GM18502 (cell line): ENCODE data around the gene BIN1.
A peak's percentile ranks its signal among the peaks of the same experiment; 100 is the strongest.

Experiments used
- ATAC-seq: cut with Tn5 transposase; IDR thresholded peaks from one replicate; pipeline ENCODE4 v1.9.1; 2021; ENCODE audit warnings: mild to moderate bottlenecking; ENCODE audit not compliant: unreplicated experiment, poor library complexity

The BIN1 gene

GRCh38 chr2:127052057-127052770 lies 54.7 kb downstream of the BIN1 start:
- ATAC-seq = no peak

GRCh38 chr2:127051116-127052056 lies 55.6 kb downstream of the BIN1 start:
- ATAC-seq = no peak

- no peak for ATAC-seq
Observed at GRCh38 chr2:127050803-127051115, 56.2 kb downstream of the BIN1 start.

- ATAC-seq = peak; percentile 79
Observed at GRCh38 chr2:127049927-127050802, 56.8 kb downstream of the BIN1 start.

GRCh38 chr2:127048969-127049897 lies 57.7 kb downstream of the BIN1 start:
- no peak for ATAC-seq

GRCh38 chr2:127048618-127048935 lies 58.4 kb downstream of the BIN1 start:
- ATAC-seq = no peak

- no peak for ATAC-seq
Observed at GRCh38 chr2:127047716-127048617, 59.0 kb downstream of the BIN1 start.

GRCh38 chr2:127047054-127047453 lies 59.9 kb downstream of the BIN1 start:
- ATAC-seq = no peak

- no peak for ATAC-seq
Observed at GRCh38 chr2:127046579-127046978, 60.4 kb downstream of the BIN1 start.

GRCh38 chr2:127045792-127046501 lies 61.0 kb downstream of the BIN1 start:
- ATAC-seq = no peak

GRCh38 chr2:127044977-127045661 lies 61.8 kb downstream of the BIN1 start:
- no peak for ATAC-seq

- no peak for ATAC-seq
Observed at GRCh38 chr2:127044165-127044718, 62.7 kb downstream of the BIN1 start.

GRCh38 chr2:127043367-127044164 lies 63.4 kb downstream of the BIN1 start:
- no peak for ATAC-seq

- no peak for ATAC-seq
Observed at GRCh38 chr2:127041259-127041970, 65.5 kb downstream of the BIN1 start.

GRCh38 chr2:127040169-127040568 lies 66.8 kb downstream of the BIN1 start:
- peak; percentile 5 for ATAC-seq
